SJSA1 (cell line): ENCODE measurements around the gene RFX3. TPM values are rescaled to one million over a fixed set of nuclear protein-coding genes. Genes with fewer than 3 reads are reported as not detected.

Experiments used
- DNase-seq, 2 experiments: peaks; one replicate each; pipeline ENCODE4 v3.0.0-alpha.2; 2015 to 2020; ENCODE audit warnings: low spot score in 2 of 2, low read depth in 1 of 2
- H3K27ac ChIP-seq: fragments of 250-450 bp; sonication (Bioruptor Pico); 2 replicates; pipeline ENCODE4 v1.5.1; 2020; ENCODE audit warnings: mild to moderate bottlenecking, moderate library complexity
- H3K27me3 ChIP-seq: fragments of 250-450 bp; sonication (Bioruptor Pico); replicated peaks from 2 replicates; pipeline ENCODE4 v1.5.1; 2020; ENCODE audit warnings: mild to moderate bottlenecking, moderate library complexity
- H3K36me3 ChIP-seq: fragments of 250-450 bp; sonication (Bioruptor Pico); 2 replicates; pipeline ENCODE4 v1.5.1; 2020; ENCODE audit warnings: mild to moderate bottlenecking
- H3K4me1 ChIP-seq: fragments of 250-450 bp; sonication (Bioruptor Pico); replicated peaks from 2 replicates; pipeline ENCODE4 v1.6.1; 2021; ENCODE audit warnings: mild to moderate bottlenecking
- H3K4me3 ChIP-seq: fragments of 250-450 bp; sonication (Bioruptor Pico); 2 replicates; pipeline ENCODE4 v1.5.1; 2020; ENCODE audit warnings: mild to moderate bottlenecking
- H3K9me3 ChIP-seq: fragments of 250-450 bp; sonication (Bioruptor Pico); replicated peaks from 2 replicates; pipeline ENCODE4 v1.5.1; 2020; ENCODE audit warnings: mild to moderate bottlenecking
- total RNA-seq: library from RNA; depleted of rRNA; stranded (reverse); fragments of >200 nt; shearing (Covaris generic); gene quantifications from 2 replicates; pipeline ENCODE4 v1.2.3, GENCODE V29; 2014

The RFX3 gene
- total RNA-seq, 1 experiment from 2014 or later, result 0.32 TPM

GRCh38 chr9:3478549-3478953, 47.2 kb downstream of the RFX3 start:
- no peaks in the 10 kb centered on the region for H3K36me3 ChIP-seq
- H3K4me3 ChIP-seq, result no peak overlapping the region
- no peak overlapping the region for H3K27ac ChIP-seq
- no peaks in the 10 kb centered on the region for H3K9me3 ChIP-seq
- H3K4me1 ChIP-seq, result peaks cover 6% of the 10 kb centered on the region
- DNase-seq, result peak; percentile 31 to 49
- H3K27me3 ChIP-seq, result no peaks in the 10 kb centered on the region

- DNase-seq, result no peak
These were observed 48.5 kb downstream of the RFX3 start for GRCh38 chr9:3477236-3477834.

GRCh38 chr9:3475300-3476020, 50.3 kb downstream of the RFX3 start:
- Histone ChIP-seq H3K27ac (no peak overlapping the region), H3K4me1 (peaks cover 6% of the 10 kb centered on the region)
- no peak for DNase-seq

More at GRCh38 chr9:3477236-3477834, 48.5 kb downstream of the RFX3 start:
- Histone ChIP-seq H3K27me3 (no peaks in the 10 kb centered on the region), H3K4me1 (peaks cover 6% of the 10 kb centered on the region), H3K9me3 (no peaks in the 10 kb centered on the region), H3K27ac (no peak overlapping the region), H3K4me3 (no peak overlapping the region), H3K36me3 (no peaks in the 10 kb centered on the region)

GRCh38 chr9:3474821-3475220, 51.0 kb downstream of the RFX3 start:
- Histone ChIP-seq H3K27ac (no peak overlapping the region), H3K27me3 (no peaks in the 10 kb centered on the region), H3K4me1 (peaks cover 6% of the 10 kb centered on the region), H3K36me3 (no peaks in the 10 kb centered on the region), H3K4me3 (no peak overlapping the region), H3K9me3 (no peaks in the 10 kb centered on the region)
- no peak for DNase-seq

More at GRCh38 chr9:3475300-3476020, 50.3 kb downstream of the RFX3 start:
- H3K4me3 ChIP-seq, result no peak overlapping the region
- no peaks in the 10 kb centered on the region for H3K27me3 ChIP-seq
- H3K36me3 ChIP-seq, result no peaks in the 10 kb centered on the region
- H3K9me3 ChIP-seq, result no peaks in the 10 kb centered on the region

GRCh38 chr9:3473405-3473804, 52.4 kb downstream of the RFX3 start:
- H3K4me1 ChIP-seq, result no peaks in the 10 kb centered on the region
- no peak overlapping the region for H3K27ac ChIP-seq
- no peaks in the 10 kb centered on the region for H3K27me3 ChIP-seq
- no peaks in the 10 kb centered on the region for H3K9me3 ChIP-seq
- DNase-seq, result no peak
- H3K36me3 ChIP-seq, result no peaks in the 10 kb centered on the region
- no peak overlapping the region for H3K4me3 ChIP-seq

GRCh38 chr9:3471883-3472282, 53.9 kb downstream of the RFX3 start:
- no peak overlapping the region for H3K27ac ChIP-seq
- H3K27me3 ChIP-seq, result no peaks in the 10 kb centered on the region
- no peaks in the 10 kb centered on the region for H3K4me1 ChIP-seq
- H3K36me3 ChIP-seq, result no peaks in the 10 kb centered on the region
- DNase-seq, result no peak
- no peak overlapping the region for H3K4me3 ChIP-seq
- H3K9me3 ChIP-seq, result no peaks in the 10 kb centered on the region

- Histone ChIP-seq H3K27me3 (no peaks in the 10 kb centered on the region), H3K27ac (no peak overlapping the region), H3K9me3 (no peaks in the 10 kb centered on the region), H3K4me1 (no peaks in the 10 kb centered on the region), H3K4me3 (no peak overlapping the region), H3K36me3 (no peaks in the 10 kb centered on the region)
- DNase-seq, result no peak
These were observed 57.2 kb downstream of the RFX3 start for GRCh38 chr9:3468421-3469205.

GRCh38 chr9:3467593-3468219, 58.1 kb downstream of the RFX3 start:
- DNase-seq, result peak; percentile 7 to 42
- no peaks in the 10 kb centered on the region for H3K27me3 ChIP-seq
- no peak overlapping the region for H3K4me3 ChIP-seq
- no peaks in the 10 kb centered on the region for H3K4me1 ChIP-seq
- H3K36me3 ChIP-seq, result no peaks in the 10 kb centered on the region
- no peak overlapping the region for H3K27ac ChIP-seq
- H3K9me3 ChIP-seq, result no peaks in the 10 kb centered on the region

- Histone ChIP-seq H3K4me3 (no peak overlapping the region), H3K4me1 (no peaks in the 10 kb centered on the region), H3K36me3 (no peaks in the 10 kb centered on the region), H3K9me3 (no peaks in the 10 kb centered on the region), H3K27ac (no peak overlapping the region), H3K27me3 (no peaks in the 10 kb centered on the region)
- no peak for DNase-seq
These were observed 61.7 kb downstream of the RFX3 start for GRCh38 chr9:3464033-3464638.

- no peak for DNase-seq
- no peak overlapping the region for H3K27ac ChIP-seq
- H3K9me3 ChIP-seq, result no peaks in the 10 kb centered on the region
- no peaks in the 10 kb centered on the region for H3K4me1 ChIP-seq
- H3K27me3 ChIP-seq, result no peaks in the 10 kb centered on the region
- H3K36me3 ChIP-seq, result no peaks in the 10 kb centered on the region
- no peak overlapping the region for H3K4me3 ChIP-seq
These were observed 66.9 kb downstream of the RFX3 start for GRCh38 chr9:3458806-3459475.

GRCh38 chr9:3457175-3457574, 68.6 kb downstream of the RFX3 start:
- no peak overlapping the region for H3K4me3 ChIP-seq
- H3K4me1 ChIP-seq, result no peaks in the 10 kb centered on the region
- no peak for DNase-seq
- no peaks in the 10 kb centered on the region for H3K27me3 ChIP-seq
- H3K36me3 ChIP-seq, result no peaks in the 10 kb centered on the region
- H3K27ac ChIP-seq, result no peak overlapping the region
- H3K9me3 ChIP-seq, result no peaks in the 10 kb centered on the region

GRCh38 chr9:3455717-3456116, 70.1 kb downstream of the RFX3 start:
- no peaks in the 10 kb centered on the region for H3K9me3 ChIP-seq
- no peak for DNase-seq
- no peak overlapping the region for H3K27ac ChIP-seq
- no peak overlapping the region for H3K4me3 ChIP-seq
- no peaks in the 10 kb centered on the region for H3K27me3 ChIP-seq
- H3K4me1 ChIP-seq, result no peaks in the 10 kb centered on the region
- no peaks in the 10 kb centered on the region for H3K36me3 ChIP-seq

GRCh38 chr9:3455094-3455493, 70.7 kb downstream of the RFX3 start:
- Histone ChIP-seq H3K4me1 (no peaks in the 10 kb centered on the region), H3K27me3 (no peaks in the 10 kb centered on the region), H3K4me3 (no peak overlapping the region), H3K9me3 (no peaks in the 10 kb centered on the region), H3K27ac (no peak overlapping the region), H3K36me3 (no peaks in the 10 kb centered on the region)
- DNase-seq, result no peak
